OCI-LY3 (cell line): Measurements from ENCODE around the gene SUCLG2.
"Not testable (repeated sequence)": the region's sequence is repeated elsewhere in the genome, so short reads cannot be mapped to it uniquely, and the experiment has no call there.

Source experiments
- EZH2phosphoT487 ChIP-seq: fragments of 200-600 bp; shearing (Covaris generic); IDR thresholded peaks from 2 replicates; pipeline ENCODE4 v1.6.1; 2018; ENCODE audit warnings: antibody characterized with exemption, mixed run types, low read depth
- TF ChIP-seq, protein P1 (sequence below): fragments of 200-600, 300-600 bp; sonication (generic); IDR thresholded peaks from 2 replicates; pipeline ENCODE4 v1.5.1; 2014; ENCODE audit warnings: antibody characterized with exemption, low read length, low read depth

DNA sequence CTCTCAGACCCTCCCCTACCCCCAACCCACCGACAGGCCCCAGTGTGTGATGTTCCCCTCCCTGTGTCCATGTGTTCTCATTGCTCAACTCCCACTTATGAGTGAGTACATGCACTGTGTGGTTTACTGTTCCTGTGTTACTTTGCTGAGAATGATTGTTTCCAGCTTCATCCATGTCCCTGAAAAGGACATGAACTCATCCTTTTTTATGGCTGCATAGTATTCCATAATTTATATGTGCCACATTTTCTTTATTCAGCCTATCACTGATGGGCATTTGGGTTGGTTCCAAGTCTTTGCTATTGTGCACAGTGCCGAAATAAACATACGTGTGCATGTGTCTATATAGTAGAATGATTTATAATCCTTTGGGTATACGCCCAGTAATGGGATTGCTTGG is 117.2 kb downstream of the SUCLG2 start:
- TF ChIP-seq, protein P1, sequence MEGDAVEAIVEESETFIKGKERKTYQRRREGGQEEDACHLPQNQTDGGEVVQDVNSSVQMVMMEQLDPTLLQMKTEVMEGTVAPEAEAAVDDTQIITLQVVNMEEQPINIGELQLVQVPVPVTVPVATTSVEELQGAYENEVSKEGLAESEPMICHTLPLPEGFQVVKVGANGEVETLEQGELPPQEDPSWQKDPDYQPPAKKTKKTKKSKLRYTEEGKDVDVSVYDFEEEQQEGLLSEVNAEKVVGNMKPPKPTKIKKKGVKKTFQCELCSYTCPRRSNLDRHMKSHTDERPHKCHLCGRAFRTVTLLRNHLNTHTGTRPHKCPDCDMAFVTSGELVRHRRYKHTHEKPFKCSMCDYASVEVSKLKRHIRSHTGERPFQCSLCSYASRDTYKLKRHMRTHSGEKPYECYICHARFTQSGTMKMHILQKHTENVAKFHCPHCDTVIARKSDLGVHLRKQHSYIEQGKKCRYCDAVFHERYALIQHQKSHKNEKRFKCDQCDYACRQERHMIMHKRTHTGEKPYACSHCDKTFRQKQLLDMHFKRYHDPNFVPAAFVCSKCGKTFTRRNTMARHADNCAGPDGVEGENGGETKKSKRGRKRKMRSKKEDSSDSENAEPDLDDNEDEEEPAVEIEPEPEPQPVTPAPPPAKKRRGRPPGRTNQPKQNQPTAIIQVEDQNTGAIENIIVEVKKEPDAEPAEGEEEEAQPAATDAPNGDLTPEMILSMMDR, result not testable (repeated sequence)
- TF ChIP-seq EZH2phosphoT487, result not testable (repeated sequence)
